HepG2 (cell line): ENCODE measurements around the gene METRNL. TPM values are rescaled to one million over a fixed set of nuclear protein-coding genes. Genes with fewer than 3 reads are reported as not detected.

ENCODE experiments used
- ARID5B ChIP-seq: IDR thresholded peaks from 2 replicates; pipeline ENCODE4 v1.4.0; 2020; ENCODE audit warnings: mild to moderate bottlenecking, missing genetic modification reagents
- CCDC6 ChIP-seq: sonication (generic); formaldehyde crosslinking; IDR thresholded peaks from 2 replicates; pipeline ENCODE4 v1.8.1; 2022; ENCODE audit warnings: mild to moderate bottlenecking, missing genetic modification reagents, moderate library complexity
- CREB1 ChIP-seq, 2 experiments: fragments of 450-650 bp in 1 of 2; IDR thresholded peaks; 2 replicates each; pipeline ENCODE4 v1.6.1; 2016 to 2017; ENCODE audit warnings: control low read depth in 1 of 2, mild to moderate bottlenecking in 1 of 2, missing compliant biosample characterization in 1 of 2, missing genetic modification characterization in 1 of 2
- EEA1 ChIP-seq: sonication (generic); formaldehyde crosslinking; IDR thresholded peaks from 2 replicates; pipeline ENCODE4 v1.5.1; 2020; ENCODE audit warnings: mild to moderate bottlenecking, missing genetic modification reagents, borderline replicate concordance
- HOXA7 ChIP-seq: sonication (generic); formaldehyde crosslinking; IDR thresholded peaks from 2 replicates; pipeline ENCODE4 v1.8.1; 2022; ENCODE audit warnings: mild to moderate bottlenecking, missing genetic modification reagents, moderate library complexity
- MAF1 ChIP-seq: sonication (generic); formaldehyde crosslinking; IDR thresholded peaks from 2 replicates; pipeline ENCODE4 v1.5.0; 2020; ENCODE audit warnings: missing genetic modification reagents, borderline replicate concordance
- MEIS2 ChIP-seq: sonication (generic); formaldehyde crosslinking; IDR thresholded peaks from 2 replicates; pipeline ENCODE4 v1.9.0; 2021; ENCODE audit warnings: mild to moderate bottlenecking, missing genetic modification reagents
- POLR2G ChIP-seq: fragments of 200-400 bp; formaldehyde crosslinking; IDR thresholded peaks from 2 replicates; pipeline ENCODE4 v1.6.1; 2018; ENCODE audit warnings: mild to moderate bottlenecking, low read depth, low read length, moderate library complexity
- SOX6 ChIP-seq, 2 experiments: fragments of 450-650 bp in 1 of 2; sonication (generic) in 1 of 2; formaldehyde crosslinking in 1 of 2; IDR thresholded peaks; 2 replicates each; pipeline versions ENCODE4 v1.4.0 to v1.6.1; 2017 to 2020; ENCODE audit warnings: antibody characterized with exemption in 1 of 2, mild to moderate bottlenecking in 1 of 2, missing genetic modification reagents in 1 of 2
- TEAD2 ChIP-seq: sonication (generic); formaldehyde crosslinking; IDR thresholded peaks from 2 replicates; pipeline ENCODE4 v1.9.0; 2021; ENCODE audit warnings: missing genetic modification reagents
- TERF1 ChIP-seq: sonication (generic); formaldehyde crosslinking; IDR thresholded peaks from 2 replicates; pipeline ENCODE4 v1.8.0; 2022; ENCODE audit warnings: mild to moderate bottlenecking, missing genetic modification reagents, moderate library complexity
- ZBED4 ChIP-seq: sonication (generic); formaldehyde crosslinking; IDR thresholded peaks from 2 replicates; pipeline ENCODE4 v1.4.0; 2020; ENCODE audit warnings: missing genetic modification reagents, borderline replicate concordance
- ZNF225 ChIP-seq: sonication (generic); formaldehyde crosslinking; IDR thresholded peaks from 2 replicates; pipeline ENCODE4 v1.4.0; 2020; ENCODE audit warnings: mild to moderate bottlenecking, missing genetic modification reagents
- ZNF251 ChIP-seq: sonication (generic); formaldehyde crosslinking; IDR thresholded peaks from 2 replicates; pipeline ENCODE4 v1.9.0; 2021; ENCODE audit warnings: mild to moderate bottlenecking, missing genetic modification reagents
- ZNF253 ChIP-seq: sonication (generic); formaldehyde crosslinking; IDR thresholded peaks from 2 replicates; pipeline ENCODE4 v1.8.0; 2022; ENCODE audit warnings: mild to moderate bottlenecking, missing genetic modification reagents, borderline replicate concordance
- ZNF839 ChIP-seq: sonication (generic); formaldehyde crosslinking; IDR thresholded peaks from 2 replicates; pipeline ENCODE4 v1.4.0; 2020; ENCODE audit warnings: missing genetic modification reagents, mild to moderate bottlenecking, borderline replicate concordance
- ZSCAN5A ChIP-seq: sonication (generic); formaldehyde crosslinking; IDR thresholded peaks from 2 replicates; pipeline ENCODE4 v1.8.0; 2022; ENCODE audit warnings: mild to moderate bottlenecking, missing genetic modification reagents, borderline replicate concordance
- polyA plus RNA-seq, 8 experiments: library from polyadenylated mRNA; depleted of rRNA in 3 of 8; stranded (reverse) in 7 of 8; unstranded in 1 of 8; fragments of >200 nt; fragmentation: Illumina TruSeq in 4 of 8; extraction: Trizol in 4 of 8; gene quantifications; 2 replicates each; pipeline versions ENCODE4 v1.2.1 to v1.2.3, GENCODE V29; 2011 to 2016; ENCODE audit warnings: low read depth in 4 of 8, missing spikeins in 1 of 8, mixed read lengths in 1 of 8; ENCODE audit not compliant: insufficient read depth in 1 of 8
- total RNA-seq, 5 experiments: library from RNA; depleted of rRNA; stranded (reverse); fragments of >200 nt; fragmentation: Illumina TruSeq; extraction: Trizol; gene quantifications; 2 replicates each; pipeline ENCODE4 v1.2.3, GENCODE V29; 2016; ENCODE audit warnings: low read depth in 1 of 5

Gene METRNL
- total and polyA plus RNA-seq, 2 of the 13 experiments (the other 11 are each of a cell fraction or from before 2014, with no cell fraction given) = 0.66 to 0.84 TPM

GRCh38 chr17:83050651-83051395 is 28.6 kb upstream of the METRNL start (continued):
- 0 out of 2 replicates have a peak, but pooled peaks have one; percentile 20 for TF ChIP-seq ZNF225
- TF ChIP-seq ZNF839 = no peak; the same call in 1 of the 2 replicates
- no peak for TF ChIP-seq MAF1 (CRISPR knock-in tag)
- TF ChIP-seq SOX6 (IDR thresholded peaks at IDR 0.05) = no peak
- TF ChIP-seq SOX6 (CRISPR knock-in tag; IDR thresholded peaks at IDR 0.05) = no peak
- peak; percentile 28; the same call in 1 of the 2 replicates for TF ChIP-seq TERF1 (CRISPR knock-in tag)
- no peak for TF ChIP-seq ARID5B (CRISPR knock-in tag)
- TF ChIP-seq ZNF251 = no peak
- TF ChIP-seq ZSCAN5A (CRISPR knock-in tag) = no peak
- no peak for TF ChIP-seq POLR2G
- TF ChIP-seq ZBED4 (CRISPR knock-in tag) = no peak
- TF ChIP-seq EEA1 (CRISPR knock-in tag) = peak; percentile 24; the same call in 1 of the 2 replicates
- no peak for TF ChIP-seq CREB1 (IDR thresholded peaks at IDR 0.05)
- TF ChIP-seq CREB1 (CRISPR knock-in tag; IDR thresholded peaks at IDR 0.05) = no peak
- no peak for TF ChIP-seq ZNF253 (CRISPR knock-in tag)
- no peak for TF ChIP-seq MEIS2 (CRISPR knock-in tag)
- TF ChIP-seq HOXA7 = peak; percentile 79; the same call in 1 of the 2 replicates
- no peak for TF ChIP-seq TEAD2
- no peak for TF ChIP-seq CCDC6 (CRISPR knock-in tag)
